RWPE1 (cell line): ENCODE measurements around the gene HMGCS2.

Source experiments
- CTCF ChIA-PET: fragments of 350-600 bp; sonication (Branson Sonifier 250); formaldehyde crosslinking; extraction: SDS; loops from one replicate; lab custom pipeline; 2021; lab: Yijun Ruan, JAX
- POLR2A ChIA-PET: fragments of 400-600 bp; formaldehyde crosslinking; extraction: SDS; loops from one replicate; lab custom pipeline; 2020; ENCODE audit warnings: antibody characterized with exemption; ENCODE audit not compliant: low non-redundant PET; lab: Yijun Ruan, JAX
- DNase-seq: peaks from one replicate; pipeline ENCODE4 v3.0.0; 2012; ENCODE audit warnings: low spot score
- H3K27ac ChIP-seq: fragments of 450-650 bp; 2 replicates; pipeline ENCODE4 v1.5.1; 2017
- CTCF ChIP-seq: fragments of 450-650 bp; conservative IDR thresholded peaks from 2 replicates; pipeline ENCODE4 v1.5.1; 2017; ENCODE audit warnings: low read depth, mild to moderate bottlenecking

Gene HMGCS2

GRCh38 chr1:119738100-119738720 lies 30.5 kb downstream of the HMGCS2 start:
- POLR2A ChIA-PET, result no interaction called here
- H3K27ac ChIP-seq, result no peak overlapping the region
- no peak for TF ChIP-seq CTCF
- no peak for DNase-seq
- CTCF ChIA-PET, result interaction anchor here (0.7 kb wide), 2 partner anchors 9 to 41 kb away, joined by 3 to 5 read pairs; no protein-coding TSS in a partner anchor

GRCh38 chr1:119737040-119737682 lies 31.5 kb downstream of the HMGCS2 start:
- 0 out of 2 replicates have a peak overlapping the region, but pooled peaks have one; percentile 4 for H3K27ac ChIP-seq
- ChIA-PET CTCF (no interaction called here), POLR2A (interaction anchor here (0.6 kb wide), 1 partner anchor 14 kb away, joined by 3 read pairs; no protein-coding TSS in a partner anchor)
- no peak for TF ChIP-seq CTCF
- DNase-seq, result no peak

GRCh38 chr1:119736649-119737039 lies 32.1 kb downstream of the HMGCS2 start:
- CTCF ChIA-PET, result no interaction called here
- no peak overlapping the region for H3K27ac ChIP-seq
- POLR2A ChIA-PET, result no interaction called here
- DNase-seq, result no peak
- TF ChIP-seq CTCF, result no peak

- TF ChIP-seq CTCF, result no peak
- ChIA-PET CTCF (interaction anchor here (0.7 kb wide), 1 partner anchor 88 kb away, joined by 3 read pairs; no protein-coding TSS in a partner anchor), POLR2A (no interaction called here)
- no peak for DNase-seq
- H3K27ac ChIP-seq, result no peak overlapping the region
Observed at GRCh38 chr1:119735217-119735616, 33.5 kb downstream of the HMGCS2 start.

- POLR2A ChIA-PET, result no interaction called here
- no peak for TF ChIP-seq CTCF
- CTCF ChIA-PET, result interaction anchor here (0.6 to 1.2 kb wide), 2 partner anchors 18 to 138 kb away, joined by 3 to 5 read pairs; no protein-coding TSS in a partner anchor
- no peak overlapping the region for H3K27ac ChIP-seq
- no peak for DNase-seq
Observed at GRCh38 chr1:119733754-119734153, 35.0 kb downstream of the HMGCS2 start.

GRCh38 chr1:119732465-119733168 lies 36.1 kb downstream of the HMGCS2 start:
- TF ChIP-seq CTCF, result no peak
- DNase-seq, result no peak
- POLR2A ChIA-PET, result no interaction called here
- no peak overlapping the region for H3K27ac ChIP-seq
- CTCF ChIA-PET, result interaction anchor here (0.6 to 0.7 kb wide), 2 partner anchors 13 to 121 kb away, joined by 3 read pairs; no protein-coding TSS in a partner anchor
